Nephron (organoid): ENCODE data around the gene GINS2.

ENCODE experiments used
- H3K27ac Mint-ChIP-seq, 3 experiments: 2 replicates each; pipeline ENCODE4 v1.8.0; 2020; ENCODE audit warnings: mixed read lengths in 3 of 3, mild to moderate bottlenecking in 2 of 3, moderate library complexity in 1 of 3
- H3K27me3 Mint-ChIP-seq: 2 replicates; pipeline ENCODE4 v1.8.0; 2021; ENCODE audit warnings: low read depth, mild to moderate bottlenecking, moderate library complexity, mixed read lengths
- H3K36me3 Mint-ChIP-seq: 2 replicates; pipeline ENCODE4 v1.8.0; 2020; ENCODE audit warnings: low read depth, mixed read lengths
- H3K4me1 Mint-ChIP-seq: 2 replicates; pipeline ENCODE4 v1.8.0; 2020; ENCODE audit warnings: mixed read lengths
- H3K4me3 Mint-ChIP-seq, 3 experiments: 2 replicates each; pipeline ENCODE4 v1.8.0; 2020; ENCODE audit warnings: mild to moderate bottlenecking in 3 of 3, mixed read lengths in 3 of 3, moderate library complexity in 2 of 3
- H3K9me3 Mint-ChIP-seq: 2 replicates; pipeline ENCODE4 v1.8.0; 2020; ENCODE audit warnings: mixed read lengths
- TF ChIP-seq, protein P1 (sequence below), 3 experiments: fragments of 200-600 bp; sonication (generic); IDR thresholded peaks; one replicate each; pipeline ENCODE4 v1.5.0; 2021; ENCODE audit warnings: antibody characterized with exemption in 3 of 3; ENCODE audit not compliant: unreplicated experiment in 3 of 3

The GINS2 gene

DNA sequence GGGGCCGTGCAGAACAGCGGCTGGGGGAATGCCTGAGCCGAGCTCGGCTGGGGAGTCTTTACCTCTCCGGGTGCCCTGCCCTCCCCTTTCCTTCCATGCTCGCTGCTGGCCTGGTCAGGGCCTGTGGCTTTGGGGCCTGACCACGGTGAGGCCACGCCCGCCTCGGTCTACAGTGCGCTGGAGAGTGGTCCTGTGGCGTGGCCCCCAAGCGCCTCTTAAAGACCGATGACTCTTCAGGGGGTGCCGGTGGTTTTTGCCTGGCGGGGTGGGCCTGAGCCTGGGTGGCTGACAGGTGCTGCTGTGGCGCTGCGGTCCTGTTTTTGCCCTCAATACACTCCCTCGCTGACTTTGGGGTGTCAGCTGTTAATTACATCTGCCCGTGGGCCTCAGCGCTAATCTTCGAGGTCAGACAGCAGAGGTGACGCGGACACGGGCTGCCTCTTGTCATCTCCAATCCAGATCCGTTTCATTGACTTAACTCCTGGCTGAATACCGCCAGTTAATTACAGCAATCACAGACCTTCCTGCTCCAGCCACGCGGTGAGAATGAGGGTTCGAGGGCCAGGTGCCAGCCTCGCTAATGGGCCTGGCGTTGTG lies 45.9 kb downstream of the GINS2 start:
- H3K27me3 Mint-ChIP-seq = no peaks in the 10 kb centered on the region
- no peaks in the 10 kb centered on the region for H3K9me3 Mint-ChIP-seq
- TF ChIP-seq, protein P1, sequence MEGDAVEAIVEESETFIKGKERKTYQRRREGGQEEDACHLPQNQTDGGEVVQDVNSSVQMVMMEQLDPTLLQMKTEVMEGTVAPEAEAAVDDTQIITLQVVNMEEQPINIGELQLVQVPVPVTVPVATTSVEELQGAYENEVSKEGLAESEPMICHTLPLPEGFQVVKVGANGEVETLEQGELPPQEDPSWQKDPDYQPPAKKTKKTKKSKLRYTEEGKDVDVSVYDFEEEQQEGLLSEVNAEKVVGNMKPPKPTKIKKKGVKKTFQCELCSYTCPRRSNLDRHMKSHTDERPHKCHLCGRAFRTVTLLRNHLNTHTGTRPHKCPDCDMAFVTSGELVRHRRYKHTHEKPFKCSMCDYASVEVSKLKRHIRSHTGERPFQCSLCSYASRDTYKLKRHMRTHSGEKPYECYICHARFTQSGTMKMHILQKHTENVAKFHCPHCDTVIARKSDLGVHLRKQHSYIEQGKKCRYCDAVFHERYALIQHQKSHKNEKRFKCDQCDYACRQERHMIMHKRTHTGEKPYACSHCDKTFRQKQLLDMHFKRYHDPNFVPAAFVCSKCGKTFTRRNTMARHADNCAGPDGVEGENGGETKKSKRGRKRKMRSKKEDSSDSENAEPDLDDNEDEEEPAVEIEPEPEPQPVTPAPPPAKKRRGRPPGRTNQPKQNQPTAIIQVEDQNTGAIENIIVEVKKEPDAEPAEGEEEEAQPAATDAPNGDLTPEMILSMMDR (IDR thresholded peaks at IDR 0.05; ENCODE audit: unreplicated experiment in 3 of 3) = no peak
- no peak overlapping the region for H3K27ac Mint-ChIP-seq
- peaks cover 21% of the 10 kb centered on the region for H3K4me1 Mint-ChIP-seq
- no peak overlapping the region for H3K4me3 Mint-ChIP-seq
- peaks cover 6% of the 10 kb centered on the region for H3K36me3 Mint-ChIP-seq

DNA sequence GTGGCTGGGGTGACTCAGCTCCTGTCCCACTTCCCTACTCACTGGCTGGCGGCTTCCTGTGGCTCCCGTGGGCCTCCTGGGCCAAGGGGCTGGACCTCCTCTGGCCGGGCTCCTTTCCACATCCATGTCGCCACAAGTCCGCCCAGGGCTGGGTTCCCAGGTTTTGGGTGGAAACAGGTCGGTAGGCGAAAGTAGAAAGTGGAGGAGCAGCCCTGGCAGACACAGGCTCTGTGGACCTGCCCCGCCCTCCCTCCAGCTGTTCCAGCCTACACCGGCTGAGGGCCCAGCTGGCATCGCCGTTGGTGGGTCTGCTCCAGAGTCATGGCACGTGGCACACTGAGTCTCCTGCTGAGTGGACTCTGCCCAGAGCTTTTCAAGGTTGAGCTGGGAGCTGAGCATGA lies 47.0 kb downstream of the GINS2 start:
- no peaks in the 10 kb centered on the region for H3K9me3 Mint-ChIP-seq
- peaks cover 6% of the 10 kb centered on the region for H3K36me3 Mint-ChIP-seq
- no peak overlapping the region for H3K4me3 Mint-ChIP-seq
- no peaks in the 10 kb centered on the region for H3K27me3 Mint-ChIP-seq
- no peak overlapping the region for H3K27ac Mint-ChIP-seq
- TF ChIP-seq, protein P1 (IDR thresholded peaks at IDR 0.05; ENCODE audit: unreplicated experiment in 3 of 3) = no peak
- peaks cover 23% of the 10 kb centered on the region for H3K4me1 Mint-ChIP-seq

DNA sequence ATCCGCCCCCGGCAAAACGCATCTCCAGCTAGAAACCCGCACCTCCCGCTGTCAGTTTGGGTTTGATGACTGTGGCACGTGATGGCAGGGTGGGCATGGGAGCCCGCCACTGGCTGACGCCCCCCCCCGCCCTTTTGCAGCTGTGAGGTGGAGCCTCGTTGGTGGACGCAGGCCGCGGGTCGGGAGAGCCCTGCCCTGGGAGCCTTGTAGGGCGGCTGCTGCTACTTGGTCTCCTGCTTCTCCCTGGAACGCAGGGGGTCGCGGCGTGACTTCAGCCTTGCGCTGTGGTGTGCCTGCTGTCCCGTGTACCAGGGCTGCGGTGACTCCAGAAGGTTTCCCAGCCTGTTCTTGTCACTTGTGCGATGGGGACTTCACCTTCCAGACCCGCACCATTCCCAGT lies 47.4 kb downstream of the GINS2 start:
- no peaks in the 10 kb centered on the region for H3K27me3 Mint-ChIP-seq
- no peaks in the 10 kb centered on the region for H3K9me3 Mint-ChIP-seq
- TF ChIP-seq, protein P1 (IDR thresholded peaks at IDR 0.05; ENCODE audit: unreplicated experiment in 3 of 3) = no peak
- H3K27ac Mint-ChIP-seq = no peak overlapping the region
- peaks cover 22% of the 10 kb centered on the region for H3K4me1 Mint-ChIP-seq
- no peak overlapping the region for H3K4me3 Mint-ChIP-seq
- peaks cover 6% of the 10 kb centered on the region for H3K36me3 Mint-ChIP-seq

DNA sequence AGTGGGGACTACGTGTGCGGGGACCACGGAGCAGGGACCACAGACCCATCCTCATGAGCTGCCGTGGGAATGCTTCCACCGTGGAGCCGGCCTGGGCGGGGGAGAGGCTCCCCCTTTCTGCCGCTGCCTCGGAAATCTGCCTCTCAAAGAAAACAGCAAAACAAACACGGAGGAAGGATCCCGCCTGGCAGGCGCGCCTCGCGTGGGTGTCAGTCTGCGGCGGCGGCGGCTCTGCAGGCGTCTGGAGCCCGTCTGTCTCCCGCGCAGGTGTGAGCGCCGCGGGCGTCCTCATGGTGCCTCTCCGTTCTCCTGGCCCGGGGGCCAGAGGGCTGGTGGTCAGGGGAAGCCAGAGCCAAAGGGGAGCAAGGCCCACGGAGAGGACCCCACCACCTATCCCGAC lies 48.2 kb downstream of the GINS2 start:
- H3K9me3 Mint-ChIP-seq = no peaks in the 10 kb centered on the region
- TF ChIP-seq, protein P1 (IDR thresholded peaks at IDR 0.05; ENCODE audit: unreplicated experiment in 3 of 3) = no peak
- H3K4me3 Mint-ChIP-seq = no peak overlapping the region
- H3K4me1 Mint-ChIP-seq = peaks cover 15% of the 10 kb centered on the region
- no peaks in the 10 kb centered on the region for H3K36me3 Mint-ChIP-seq
- no peaks in the 10 kb centered on the region for H3K27me3 Mint-ChIP-seq
- H3K27ac Mint-ChIP-seq = no peak overlapping the region

DNA sequence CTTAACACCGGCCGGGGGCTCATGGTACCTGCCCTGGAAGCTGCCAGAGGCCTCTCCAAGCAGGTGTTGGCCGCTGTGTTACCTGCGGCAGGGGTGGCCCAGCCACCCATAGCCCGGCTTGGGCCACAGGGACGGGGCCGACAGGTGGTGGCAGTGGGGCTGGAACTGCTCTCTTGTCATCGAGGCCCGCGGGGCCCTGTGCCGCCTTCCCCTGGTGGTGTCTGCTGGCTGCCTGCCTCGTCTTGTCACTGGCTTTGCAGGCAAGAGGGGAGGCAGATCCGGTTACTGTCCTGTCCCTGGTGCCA lies 48.5 kb downstream of the GINS2 start:
- H3K4me1 Mint-ChIP-seq = peaks cover 15% of the 10 kb centered on the region
- no peaks in the 10 kb centered on the region for H3K27me3 Mint-ChIP-seq
- H3K9me3 Mint-ChIP-seq = no peaks in the 10 kb centered on the region
- TF ChIP-seq, protein P1 (IDR thresholded peaks at IDR 0.05; ENCODE audit: unreplicated experiment in 3 of 3) = no peak
- H3K27ac Mint-ChIP-seq = no peak overlapping the region
- H3K36me3 Mint-ChIP-seq = no peaks in the 10 kb centered on the region
- no peak overlapping the region for H3K4me3 Mint-ChIP-seq

GRCh38 chr16:85639529-85640253 lies 49.1 kb downstream of the GINS2 start:
- H3K9me3 Mint-ChIP-seq = no peaks in the 10 kb centered on the region
- no peak overlapping the region for H3K27ac Mint-ChIP-seq
- no peaks in the 10 kb centered on the region for H3K27me3 Mint-ChIP-seq
- H3K4me1 Mint-ChIP-seq = peaks cover 15% of the 10 kb centered on the region
- no peak overlapping the region for H3K4me3 Mint-ChIP-seq
- TF ChIP-seq, protein P1 (IDR thresholded peaks at IDR 0.05; ENCODE audit: unreplicated experiment in 3 of 3) = no peak
- no peaks in the 10 kb centered on the region for H3K36me3 Mint-ChIP-seq
